Heart right ventricle (tissue), 16 donors: ENCODE results near the gene ZBTB48. TPM values are rescaled to one million over a fixed set of nuclear protein-coding genes. Genes with fewer than 3 reads are reported as not detected.
A peak's percentile ranks its signal among the peaks of the same experiment; 100 is the strongest.

Source experiments
- ATAC-seq, 8 donors: fragments of 200-7000 bp; cut with Tn5 transposase; one replicate each; pipeline ENCODE4 v1.9.1; 2020; ENCODE audit warnings: mild to moderate bottlenecking in 8 of 8, moderate library complexity in 8 of 8, moderate number of reproducible peaks in 1 of 8
- DNase-seq, 2 donors: peaks; one replicate each; pipeline ENCODE4 v3.0.0-alpha.2; 2020
- H3K27ac ChIP-seq, 10 donors: fragments of 200-600 bp; sonication (generic) in 2 of 10; one replicate each; pipeline versions ENCODE4 v1.5.0 to v1.8.0; 2020 to 2022; ENCODE audit warnings: mild to moderate bottlenecking in 3 of 10
- H3K27me3 ChIP-seq, 7 donors: fragments of 200-600 bp; one replicate each; pipeline ENCODE4 v1.8.0; 2021 to 2022; ENCODE audit warnings: mild to moderate bottlenecking in 2 of 7
- H3K36me3 ChIP-seq, 9 donors: fragments of 200-600 bp; sonication (generic) in 1 of 9; one replicate each; pipeline versions ENCODE4 v1.5.0 to v1.8.0; 2020 to 2022; ENCODE audit warnings: mild to moderate bottlenecking in 2 of 9
- H3K4me1 ChIP-seq, 9 donors: fragments of 200-600 bp; sonication (generic) in 1 of 9; one replicate each; pipeline versions ENCODE4 v1.5.0 to v1.8.0; 2020 to 2022; ENCODE audit warnings: mild to moderate bottlenecking in 4 of 9
- H3K4me3 ChIP-seq, 10 donors: fragments of 200-600 bp; sonication (generic) in 2 of 10; one replicate each; pipeline versions ENCODE4 v1.5.0 to v1.8.0; 2020 to 2022; ENCODE audit warnings: mild to moderate bottlenecking in 7 of 10, moderate library complexity in 2 of 10
- H3K9me3 ChIP-seq, 11 donors: fragments of 200-600 bp in 10 of 11; sonication (generic) in 2 of 11; one replicate each; pipeline versions ENCODE4 v1.5.0 to v1.8.0; 2013 to 2022; ENCODE audit warnings: mild to moderate bottlenecking in 2 of 11, control low read depth in 1 of 11, moderate library complexity in 1 of 11
- CTCF ChIP-seq, 9 donors: fragments of 200-600 bp; sonication (generic) in 2 of 9; IDR thresholded peaks; one replicate each; pipeline versions ENCODE4 v1.5.0 to v1.8.0; 2021 to 2022; ENCODE audit warnings: antibody characterized with exemption in 9 of 9, mild to moderate bottlenecking in 5 of 9, moderate library complexity in 1 of 9
- whole genome bisulfite sequencing, 2 donors: extraction: QIAGEN DNeasy Blood & Tissue Kit; methylation state at CpG; one replicate each; pipeline ENCODE4 v1.1.7; 2013; ENCODE audit warnings: inconsistent platforms in 1 of 2; 5-methylcytosine and 5-hydroxymethylcytosine counted together
- intact Hi-C, 10 donors: fragments of 100-400 bp; cut with DNase I; formaldehyde crosslinking; loops; one replicate each; pipeline versions ENCODE4 v1.11.1 to v1.14.2; 2022
- polyA plus RNA-seq, 2 donors: library from polyadenylated mRNA; stranded (reverse); fragments of 200-250 nt; gene quantifications; one replicate each; pipeline ENCODE4 v1.2.3, GENCODE V29; 2013
- total RNA-seq, 10 donors: library from RNA; stranded (reverse); fragmentation: NEBNext Ultra II Directional in 3 of 10; extraction: Animal tissue kit (Norgen Biotek cat#: 25700) in 3 of 10; gene quantifications; one replicate each; pipeline versions ENCODE4 v1.2.1 to v1.2.4, GENCODE V29; 2021 to 2023
- donor health status: Arrhythmogenic right ventricular cardiomyopathy.
- donor health status: ischemic (EF 13 %, LVEDD 7.1; RV severe dilation, severe dysfunction).
- donor health status: healthy with polysubstance abuse.
- donor health status: DM: no; HTN: yes; CAD: no.
- donor health status: DM: no; HTN: no; CAD: no.
- donor health status: ischemic (EF 25% LVEDD 6.9; RV normal size, moderate dysfunction).
- donor health status: ischemic (EF 25% LVEDD 5.7; RV mildly dilated, moderate dysfunction).
- donor health status: healthy.
- donor health status: DM: yes; HTN: yes; CAD: no.
- donor health status: Ischemic cardiomyopathy.
- donor health status: ischemic (EF 35%, LVEDD 5.7; RV mildly dilated, moderate dysfunction).
- donor health status: nonischemic (EF 11% LVEDD 7.7; RV severe dilation, severe dysfunction).
- donor health status: DM: yes; HTN: yes; CAD: no.
- donor health status: PGD.
- donor health status: ischemic (EF 29% LVEDD 5.4; RV normal size, mild dysfunction).
- donor health status: nonischemic (EF 23%, LVEDD 6.1; RV moderate dilation, normal function).

The ZBTB48 gene
- total and polyA plus RNA-seq, 12 donors = 7.3 to 41.5 (median 12.4) TPM

- intact Hi-C loops = no loop called here
- ATAC-seq (no peak), DNase-seq (no peak)
- 87% methylated on average over 10 of the region's 10 CpGs for WGBS, 2 donors
- H3K27ac ChIP-seq = no peak overlapping the region
- no peak for TF ChIP-seq CTCF (IDR thresholded peaks at IDR 0.05)
- H3K9me3 ChIP-seq = no peaks in the 10 kb centered on the region
- H3K4me3 ChIP-seq = no peak overlapping the region
- H3K27me3 ChIP-seq = no peaks in the 10 kb centered on the region
- H3K4me1 ChIP-seq = peaks cover 8 to 26% (median 22%) of the 10 kb centered on the region in 9 donors
- peaks cover 0 to 75% (median 20%) of the 10 kb centered on the region in 9 donors for H3K36me3 ChIP-seq
Observed at GRCh38 chr1:6622396-6623152, 42.8 kb downstream of the ZBTB48 start.

- intact Hi-C loops = no loop called here
- H3K27ac ChIP-seq = no peak overlapping the region
Observed at GRCh38 chr1:6623269-6623965, 43.6 kb downstream of the ZBTB48 start.

GRCh38 chr1:6624710-6625583, 45.2 kb downstream of the ZBTB48 start, which contains the start of gene THAP3:
THAP3 (plus strand) TSS chr1:6624868; CDS start chr1:6625219, 351 bp downstream.
- peak within 1 kb of the TSS; percentile 64 to 95 (median 86) for H3K4me3 ChIP-seq
- TF ChIP-seq CTCF (IDR thresholded peaks at IDR 0.05) = peak in 3 of 9 donors; percentile 16 to 38 (median 32)
- ATAC-seq = peak; percentile 90 to 95 (median 93)
- H3K27me3 ChIP-seq = no peaks in the 10 kb centered on the region
- peaks cover 0 to 76% (median 30%) of the 10 kb centered on the region in 9 donors for H3K36me3 ChIP-seq
- intact Hi-C loops = loop anchor here in 3 of 10 donors (5.0 kb wide), 3 partner anchors 53 to 73 kb away; partner anchors contain the start of genes NOL9 (in 1 of the 3) and TAS1R1 (in 1 of the 3)
- 1% methylated on average over 56 to 73 of the region's 73 CpGs for WGBS, 2 donors
- peak within 1 kb of the TSS; percentile 54 to 91 (median 85) for H3K27ac ChIP-seq
- H3K9me3 ChIP-seq = no peaks in the 10 kb centered on the region
- DNase-seq = peak; percentile 89 to 92
- peaks cover 8 to 26% (median 22%) of the 10 kb centered on the region in 9 donors for H3K4me1 ChIP-seq

More at GRCh38 chr1:6623269-6623965, 43.6 kb downstream of the ZBTB48 start:
- WGBS, 2 donors = 73 to 75% methylated on average over 14 of the region's 14 CpGs
- H3K4me1 ChIP-seq = peaks cover 8 to 26% (median 22%) of the 10 kb centered on the region in 9 donors
- H3K36me3 ChIP-seq = peaks cover 0 to 75% (median 20%) of the 10 kb centered on the region in 9 donors
- no peak for TF ChIP-seq CTCF (IDR thresholded peaks at IDR 0.05)
- H3K9me3 ChIP-seq = no peaks in the 10 kb centered on the region
- H3K4me3 ChIP-seq = no peak overlapping the region
- ATAC-seq (no peak), DNase-seq (no peak)
- H3K27me3 ChIP-seq = no peaks in the 10 kb centered on the region
